GM12878 (cell line): ENCODE data around the gene YRDC. TPM values are rescaled to one million over a fixed set of nuclear protein-coding genes. Genes with fewer than 3 reads are reported as not detected.

Experiments
- ATAC-seq: fragments of 200-7000 bp; cut with Tn5 transposase; 3 replicates; pipeline ENCODE4 v1.9.1; 2020; ENCODE audit warnings: mild to moderate bottlenecking, moderate library complexity
- BruUV-seq: library from RNA; stranded (reverse); fragments of 400-500 nt; replicated peaks from 2 replicates; lab custom pipeline; 2021; lab: Mats Ljungman, UMichigan
- CTCF ChIA-PET: fragments of 300-600 bp; sonication (Branson Sonifier 250); formaldehyde crosslinking; extraction: SDS; loops from one replicate; lab custom pipeline; 2021; ENCODE audit warnings: inconsistent platforms; lab: Yijun Ruan, JAX
- POLR2A ChIA-PET: fragments of 350-600 bp; formaldehyde crosslinking; extraction: SDS; loops from one replicate; lab custom pipeline; 2021; ENCODE audit warnings: inconsistent platforms; lab: Charles Lee
- RAD21 ChIA-PET: fragments of 300-600 bp; sonication (Branson Sonifier 250); formaldehyde crosslinking; loops from one replicate; lab custom pipeline; 2023; ENCODE audit warnings: antibody characterized with exemption; ENCODE audit not compliant: unreplicated experiment; lab: Charles Lee
- SMC1A ChIA-PET: fragments of 300-600 bp; sonication (Branson Sonifier 250); formaldehyde crosslinking; loops from one replicate; lab custom pipeline; 2023; ENCODE audit not compliant: unreplicated experiment, uncharacterized antibody; lab: Charles Lee
- DNase-seq: peaks from one replicate; pipeline ENCODE4 v3.0.0-alpha.2; 2011; ENCODE audit warnings: low read depth, low spot score
- FAIRE-seq: peaks from 3 replicates; lab custom pipeline; 2011; peaks lifted over from hg19 to GRCh38; lab: Jason Lieb, UNC
- H2AFZ ChIP-seq: 2 replicates; pipeline ENCODE4 v1.6.0; 2011; ENCODE audit warnings: low read depth, low read length, control low read depth; ENCODE audit not compliant: control insufficient read depth
- H3K27ac ChIP-seq: 2 replicates; pipeline ENCODE4 v1.5.1; 2011; ENCODE audit warnings: control low read depth; ENCODE audit not compliant: control insufficient read depth, insufficient read depth
- H3K27me3 ChIP-seq, 2 experiments: replicated peaks in 1 of 2; 2 replicates each; pipeline versions ENCODE4 v1.6.0 to v1.6.1; 2011; ENCODE audit warnings: low read length in 1 of 2; ENCODE audit not compliant: control insufficient read depth in 2 of 2, insufficient read depth in 2 of 2
- H3K36me3 ChIP-seq, 2 experiments: 2 replicates each; pipeline ENCODE4 v1.5.1; 2011; ENCODE audit warnings: low read length in 1 of 2; ENCODE audit not compliant: control insufficient read depth in 2 of 2, insufficient read depth in 2 of 2
- H3K4me1 ChIP-seq: 2 replicates; pipeline ENCODE4 v1.6.1; 2011; ENCODE audit warnings: mild to moderate bottlenecking, low read length, moderate library complexity, mixed read lengths; ENCODE audit not compliant: control insufficient read depth, insufficient read depth
- H3K4me2 ChIP-seq: 2 replicates; pipeline ENCODE4 v1.6.0; 2011; ENCODE audit warnings: control low read depth; ENCODE audit not compliant: control insufficient read depth, insufficient read depth
- H3K4me3 ChIP-seq: fragments of 200-600 bp; sonication (generic); 2 replicates; pipeline ENCODE4 v1.5.1; 2016
- H3K79me2 ChIP-seq: 2 replicates; pipeline ENCODE4 v1.6.0; 2011; ENCODE audit warnings: low read length; ENCODE audit not compliant: control insufficient read depth, insufficient read depth
- H3K9ac ChIP-seq: 2 replicates; pipeline ENCODE4 v1.8.0; 2011; ENCODE audit warnings: low read length, control low read depth, mixed read lengths; ENCODE audit not compliant: control insufficient read depth, insufficient read depth
- H3K9me3 ChIP-seq: replicated peaks from 3 replicates; pipeline ENCODE4 v1.5.1; 2011; ENCODE audit warnings: mild to moderate bottlenecking, low read length; ENCODE audit not compliant: control insufficient read depth, insufficient read depth
- H4K20me1 ChIP-seq: 2 replicates; pipeline ENCODE4 v1.6.0; 2011; ENCODE audit not compliant: control insufficient read depth, insufficient read depth
- HDAC2 ChIP-seq: fragments of 200-600 bp; sonication (generic); IDR thresholded peaks from 2 replicates; pipeline ENCODE4 v1.6.1; 2017
- WGBS: methylation state at CpG from one replicate; pipeline ENCODE4 v1.1.6; 2016; ENCODE audit warnings: low lambda C conversion rate; ENCODE audit not compliant: insufficient replicate concordance, insufficient coverage; ENCODE audit errors: missing lambda C conversion rate; 5-methylcytosine and 5-hydroxymethylcytosine counted together
- in situ Hi-C: fragments of 300-500 bp; cut with MboI; formaldehyde crosslinking; loops from 9 replicates; pipeline ENCODE4 v1.14.3; 2018; ENCODE audit warnings: mixed read lengths
- intact Hi-C: fragments of 100-400 bp; cut with micrococcal nuclease; formaldehyde crosslinking; loops from one replicate; pipeline ENCODE4 v1.14.2; 2022; ENCODE audit not compliant: unreplicated experiment
- polyA plus RNA-seq, 11 experiments: library from polyadenylated mRNA; depleted of rRNA in 4 of 11; unstranded in 6 of 11; stranded (reverse) in 5 of 11; fragments of >200 nt; fragmentation: Nextera tagmentation in 4 of 11; fragmentation: Illumina TruSeq in 1 of 11; extraction: Ambion mirVana in 4 of 11; extraction: Trizol in 1 of 11; gene quantifications; 1 replicate in 1 of 11; 2 replicates in 10 of 11; pipeline versions ENCODE4 v1.2.1 to v1.2.3, GENCODE V29; 2011 to 2016; ENCODE audit warnings: inconsistent platforms in 2 of 11, missing spikeins in 2 of 11, low read depth in 1 of 11
- total RNA-seq, 4 experiments: library from RNA; depleted of rRNA in 3 of 4; stranded (reverse); fragments of >200 nt in 3 of 4; fragmentation: Illumina TruSeq in 1 of 4; extraction: Trizol in 1 of 4; gene quantifications; 2 replicates each; pipeline versions ENCODE4 v1.2.1 to v1.2.3, GENCODE V29; 2013 to 2021
- TF ChIP-seq, protein P1 (sequence below): fragments of 450-650 bp; conservative IDR thresholded peaks from 2 replicates; pipeline ENCODE4 v1.6.1; 2017; ENCODE audit warnings: mild to moderate bottlenecking, moderate library complexity

The YRDC gene
- total and polyA plus RNA-seq, 10 of the 15 experiments (the other 5 are each of a cell fraction or from before 2014, with no cell fraction given) = 2.9 to 36.2 (median 19.3) TPM

GRCh38 chr1:37840711-37841110 lies 32.7 kb upstream of the YRDC start:
- TF ChIP-seq, protein P1, sequence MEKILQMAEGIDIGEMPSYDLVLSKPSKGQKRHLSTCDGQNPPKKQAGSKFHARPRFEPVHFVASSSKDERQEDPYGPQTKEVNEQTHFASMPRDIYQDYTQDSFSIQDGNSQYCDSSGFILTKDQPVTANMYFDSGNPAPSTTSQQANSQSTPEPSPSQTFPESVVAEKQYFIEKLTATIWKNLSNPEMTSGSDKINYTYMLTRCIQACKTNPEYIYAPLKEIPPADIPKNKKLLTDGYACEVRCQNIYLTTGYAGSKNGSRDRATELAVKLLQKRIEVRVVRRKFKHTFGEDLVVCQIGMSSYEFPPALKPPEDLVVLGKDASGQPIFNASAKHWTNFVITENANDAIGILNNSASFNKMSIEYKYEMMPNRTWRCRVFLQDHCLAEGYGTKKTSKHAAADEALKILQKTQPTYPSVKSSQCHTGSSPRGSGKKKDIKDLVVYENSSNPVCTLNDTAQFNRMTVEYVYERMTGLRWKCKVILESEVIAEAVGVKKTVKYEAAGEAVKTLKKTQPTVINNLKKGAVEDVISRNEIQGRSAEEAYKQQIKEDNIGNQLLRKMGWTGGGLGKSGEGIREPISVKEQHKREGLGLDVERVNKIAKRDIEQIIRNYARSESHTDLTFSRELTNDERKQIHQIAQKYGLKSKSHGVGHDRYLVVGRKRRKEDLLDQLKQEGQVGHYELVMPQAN = no peak
- SMC1A ChIA-PET = interaction anchor here (0.7 to 1.1 kb wide), 2 partner anchors 10 to 11 kb away, joined by 3 read pairs; no protein-coding TSS in a partner anchor
- no peak overlapping the region for H3K4me3 ChIP-seq
- H3K9me3 ChIP-seq = no peaks in the 10 kb centered on the region
- peaks cover 11% of the 10 kb centered on the region for H3K79me2 ChIP-seq
- H3K4me2 ChIP-seq = no peak overlapping the region
- FAIRE-seq (no peak), DNase-seq (no peak), ATAC-seq (no peak)
- 100% methylated on average over 1 of the region's 1 CpG for WGBS
- H3K27ac ChIP-seq = no peak overlapping the region
- H3K36me3 ChIP-seq = peaks cover 13 to 15% of the 10 kb centered on the region in 2 experiments
- CTCF ChIA-PET = interaction anchor here (0.6 to 1.2 kb wide), 3 partner anchors 12 to 20 kb away, joined by 3 to 8 read pairs (median 3); no protein-coding TSS in a partner anchor
- no peak overlapping the region for H3K9ac ChIP-seq
- BruUV-seq = no TSS peak
- in situ Hi-C loops = no loop called here
- POLR2A ChIA-PET = interaction anchor here (1.7 kb wide), 1 partner anchor 10 kb away, joined by 5 read pairs; no protein-coding TSS in a partner anchor
- no peak overlapping the region for H2AFZ ChIP-seq
- H4K20me1 ChIP-seq = no peaks in the 10 kb centered on the region
- no peaks in the 10 kb centered on the region; the same call in 1 of the 2 replicates for H3K4me1 ChIP-seq
- intact Hi-C loops = no loop called here
- RAD21 ChIA-PET = interaction anchor here (0.5 kb wide), 1 partner anchor 12 kb away, joined by 3 read pairs; no protein-coding TSS in a partner anchor
- no peaks in the 10 kb centered on the region for H3K27me3 ChIP-seq

GRCh38 chr1:37839676-37840075 lies 31.7 kb upstream of the YRDC start:
- ATAC-seq (no peak), FAIRE-seq (no peak), DNase-seq (no peak)
- no peaks in the 10 kb centered on the region for H3K27me3 ChIP-seq
- H3K9ac ChIP-seq = no peak overlapping the region
- no peak overlapping the region for H3K4me2 ChIP-seq
- H4K20me1 ChIP-seq = no peaks in the 10 kb centered on the region
- no peak overlapping the region for H3K4me3 ChIP-seq
- H2AFZ ChIP-seq = no peak overlapping the region
- BruUV-seq = no TSS peak
- no peaks in the 10 kb centered on the region for H3K4me1 ChIP-seq
- H3K27ac ChIP-seq = no peak overlapping the region
- TF ChIP-seq HDAC2 = no peak
- ChIA-PET RAD21 (no interaction called here), SMC1A (interaction anchor here (1.1 kb wide), 1 partner anchor 11 kb away, joined by 3 read pairs; no protein-coding TSS in a partner anchor), POLR2A (interaction anchor here (0.6 to 1.7 kb wide), 2 partner anchors 11 to 27 kb away, joined by 3 to 5 read pairs; no protein-coding TSS in a partner anchor), CTCF (interaction anchor here (1.3 kb wide), 1 partner anchor 12 kb away, joined by 5 read pairs; no protein-coding TSS in a partner anchor)
- H3K36me3 ChIP-seq = peaks cover 15 to 23% of the 10 kb centered on the region in 2 experiments
- no peaks in the 10 kb centered on the region for H3K9me3 ChIP-seq
- WGBS = 86% methylated on average over 10 of the region's 10 CpGs
- intact Hi-C loops (no loop called here), in situ Hi-C loops (no loop called here)
- peaks cover 9% of the 10 kb centered on the region for H3K79me2 ChIP-seq
